Uterus (tissue), 2 donors: ENCODE results near the gene CYSTM1.
A peak's percentile ranks its signal among the peaks of the same experiment; 100 is the strongest.

Experiments used
- POLR2A ChIP-seq, 2 donors: fragments of 450-650 bp; IDR thresholded peaks; one replicate each; pipeline ENCODE4 v1.6.1; 2016; ENCODE audit warnings: antibody characterized with exemption in 2 of 2, mild to moderate bottlenecking in 1 of 2, moderate library complexity in 1 of 2
- TF ChIP-seq, protein P1 (sequence below), 4 experiments: fragments of 200-600 bp in 2 of 4; fragments of 450-650 bp in 2 of 4; sonication (generic) in 2 of 4; IDR thresholded peaks; one replicate each; pipeline ENCODE4 v1.5.1; 2016 to 2019; ENCODE audit warnings: antibody characterized with exemption in 4 of 4, mild to moderate bottlenecking in 2 of 4, moderate library complexity in 1 of 4

DNA sequence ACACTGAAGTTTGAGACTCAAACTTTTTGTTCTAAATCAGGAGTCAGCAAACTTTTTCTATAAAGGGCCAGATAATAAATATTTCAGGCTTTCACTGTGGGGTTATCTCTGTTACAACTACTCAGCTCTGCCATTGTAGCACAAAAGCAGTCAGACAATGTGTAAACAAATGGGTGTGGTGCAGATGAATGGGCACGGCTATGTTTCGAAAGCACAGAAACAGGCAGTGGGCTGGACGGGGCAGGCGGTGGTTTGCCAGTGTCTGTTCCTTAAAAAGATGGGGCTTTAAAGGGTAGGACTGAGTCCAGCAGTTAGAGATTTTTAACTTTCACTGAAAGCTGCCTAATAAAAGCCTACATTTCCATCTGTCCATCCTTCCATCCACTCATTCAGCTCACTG lies 79.0 kb downstream of the CYSTM1 start:
- peak in 1 of 2 donors; percentile 12 for TF ChIP-seq POLR2A (IDR thresholded peaks at IDR 0.05)
- TF ChIP-seq, protein P1, sequence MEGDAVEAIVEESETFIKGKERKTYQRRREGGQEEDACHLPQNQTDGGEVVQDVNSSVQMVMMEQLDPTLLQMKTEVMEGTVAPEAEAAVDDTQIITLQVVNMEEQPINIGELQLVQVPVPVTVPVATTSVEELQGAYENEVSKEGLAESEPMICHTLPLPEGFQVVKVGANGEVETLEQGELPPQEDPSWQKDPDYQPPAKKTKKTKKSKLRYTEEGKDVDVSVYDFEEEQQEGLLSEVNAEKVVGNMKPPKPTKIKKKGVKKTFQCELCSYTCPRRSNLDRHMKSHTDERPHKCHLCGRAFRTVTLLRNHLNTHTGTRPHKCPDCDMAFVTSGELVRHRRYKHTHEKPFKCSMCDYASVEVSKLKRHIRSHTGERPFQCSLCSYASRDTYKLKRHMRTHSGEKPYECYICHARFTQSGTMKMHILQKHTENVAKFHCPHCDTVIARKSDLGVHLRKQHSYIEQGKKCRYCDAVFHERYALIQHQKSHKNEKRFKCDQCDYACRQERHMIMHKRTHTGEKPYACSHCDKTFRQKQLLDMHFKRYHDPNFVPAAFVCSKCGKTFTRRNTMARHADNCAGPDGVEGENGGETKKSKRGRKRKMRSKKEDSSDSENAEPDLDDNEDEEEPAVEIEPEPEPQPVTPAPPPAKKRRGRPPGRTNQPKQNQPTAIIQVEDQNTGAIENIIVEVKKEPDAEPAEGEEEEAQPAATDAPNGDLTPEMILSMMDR (IDR thresholded peaks at IDR 0.05) = no peak
